Measurements from ENCODE around the gene MAPK14. TPM values are rescaled to one million over a fixed set of nuclear protein-coding genes. Genes with fewer than 3 reads are reported as not detected.

The MAPK14 gene
- total and polyA plus RNA-seq, 10 of the 15 experiments (the other 5 are each of a cell fraction or from before 2014, with no cell fraction given) = 12.5 to 59.5 (median 43.0) TPM

GRCh38 chr6:36076178-36077063 is 48.8 kb downstream of the MAPK14 start:
- Histone ChIP-seq H3K27me3 (replicated peaks in 1 of 2; ENCODE audit: control insufficient read depth in 2 of 2, insufficient read depth in 2 of 2, low read length in 1 of 2) (no peaks in the 10 kb centered on the region), H3K27ac (ENCODE audit: control insufficient read depth, insufficient read depth) (no peak overlapping the region), H3K4me2 (ENCODE audit: control insufficient read depth, insufficient read depth) (no peak overlapping the region), H3K4me3 (no peak overlapping the region), H4K20me1 (ENCODE audit: control insufficient read depth, insufficient read depth) (no peaks in the 10 kb centered on the region), H3K4me1 (ENCODE audit: control insufficient read depth, insufficient read depth, low read length) (no peaks in the 10 kb centered on the region), H3K79me2 (ENCODE audit: control insufficient read depth, insufficient read depth, low read length) (no peaks in the 10 kb centered on the region; the same call in 1 of the 2 replicates), H3K9ac (ENCODE audit: control insufficient read depth, insufficient read depth, low read length) (no peak overlapping the region), H3K9me3 (replicated peaks; ENCODE audit: control insufficient read depth, insufficient read depth, low read length) (peaks cover 2% of the 10 kb centered on the region; the same call in 2 of the 3 replicates), H3K36me3 (ENCODE audit: control insufficient read depth in 2 of 2, insufficient read depth in 2 of 2, low read length in 1 of 2) (peaks cover 0 to 9% of the 10 kb centered on the region in 2 experiments; a peak in 3 of 4 replicates), H2AFZ (ENCODE audit: control insufficient read depth, low read depth, low read length) (no peak overlapping the region)
- intact Hi-C loops (cut with micrococcal nuclease; ENCODE audit: unreplicated experiment) (no loop called here), in situ Hi-C loops (cut with MboI) (no loop called here)
- RAD21 ChIA-PET (ENCODE audit: unreplicated experiment) = interaction anchor here (1.8 kb wide), 1 partner anchor 10 kb away, joined by 3 read pairs; no protein-coding TSS in a partner anchor
- WGBS (ENCODE audit: insufficient coverage, insufficient replicate concordance, low lambda C conversion rate, missing lambda C conversion rate) = 96% methylated on average over 3 of the region's 3 CpGs
- DNase-seq (ENCODE audit: low read depth, low spot score) = no peak
- BruUV-seq (replicated peaks) = no TSS peak
- FAIRE-seq = no peak
- ATAC-seq = no peak
- CTCF ChIA-PET = interaction anchor here (1.0 to 4.9 kb wide), 4 partner anchors 18 to 283 kb away, joined by 3 to 33 read pairs (median 12); partner anchors contain the start of gene MAPK14
- SMC1A ChIA-PET (ENCODE audit: uncharacterized antibody, unreplicated experiment) = interaction anchor here (1.0 to 4.4 kb wide), 8 partner anchors 10 to 168 kb away, joined by 3 to 18 read pairs (median 4); partner anchors contain the start of gene MAPK14
- POLR2A ChIA-PET = interaction anchor here (0.5 to 1.0 kb wide), 2 partner anchors 18 to 151 kb away, joined by 3 to 4 read pairs; no protein-coding TSS in a partner anchor
- TF ChIP-seq RAD51 (IDR thresholded peaks at IDR 0.05) = no peak
- no peak for TF ChIP-seq YY1 (IDR thresholded peaks at IDR 0.05; ENCODE audit: low read depth, low read length)
- no peak for TF ChIP-seq CHD1 (IDR thresholded peaks at IDR 0.05; ENCODE audit: low read depth, low read length)
- no peak for TF ChIP-seq ZNF217 (IDR thresholded peaks at IDR 0.05)
- no peak for TF ChIP-seq CEBPB (IDR thresholded peaks at IDR 0.05; ENCODE audit: borderline replicate concordance in 1 of 2, low read depth in 2 of 2, low read length in 2 of 2)
- TF ChIP-seq ZNF207 (IDR thresholded peaks at IDR 0.05; ENCODE audit: borderline replicate concordance) = no peak
- no peak for TF ChIP-seq IRF5 (IDR thresholded peaks at IDR 0.05; ENCODE audit: borderline replicate concordance)
- TF ChIP-seq, protein P1, sequence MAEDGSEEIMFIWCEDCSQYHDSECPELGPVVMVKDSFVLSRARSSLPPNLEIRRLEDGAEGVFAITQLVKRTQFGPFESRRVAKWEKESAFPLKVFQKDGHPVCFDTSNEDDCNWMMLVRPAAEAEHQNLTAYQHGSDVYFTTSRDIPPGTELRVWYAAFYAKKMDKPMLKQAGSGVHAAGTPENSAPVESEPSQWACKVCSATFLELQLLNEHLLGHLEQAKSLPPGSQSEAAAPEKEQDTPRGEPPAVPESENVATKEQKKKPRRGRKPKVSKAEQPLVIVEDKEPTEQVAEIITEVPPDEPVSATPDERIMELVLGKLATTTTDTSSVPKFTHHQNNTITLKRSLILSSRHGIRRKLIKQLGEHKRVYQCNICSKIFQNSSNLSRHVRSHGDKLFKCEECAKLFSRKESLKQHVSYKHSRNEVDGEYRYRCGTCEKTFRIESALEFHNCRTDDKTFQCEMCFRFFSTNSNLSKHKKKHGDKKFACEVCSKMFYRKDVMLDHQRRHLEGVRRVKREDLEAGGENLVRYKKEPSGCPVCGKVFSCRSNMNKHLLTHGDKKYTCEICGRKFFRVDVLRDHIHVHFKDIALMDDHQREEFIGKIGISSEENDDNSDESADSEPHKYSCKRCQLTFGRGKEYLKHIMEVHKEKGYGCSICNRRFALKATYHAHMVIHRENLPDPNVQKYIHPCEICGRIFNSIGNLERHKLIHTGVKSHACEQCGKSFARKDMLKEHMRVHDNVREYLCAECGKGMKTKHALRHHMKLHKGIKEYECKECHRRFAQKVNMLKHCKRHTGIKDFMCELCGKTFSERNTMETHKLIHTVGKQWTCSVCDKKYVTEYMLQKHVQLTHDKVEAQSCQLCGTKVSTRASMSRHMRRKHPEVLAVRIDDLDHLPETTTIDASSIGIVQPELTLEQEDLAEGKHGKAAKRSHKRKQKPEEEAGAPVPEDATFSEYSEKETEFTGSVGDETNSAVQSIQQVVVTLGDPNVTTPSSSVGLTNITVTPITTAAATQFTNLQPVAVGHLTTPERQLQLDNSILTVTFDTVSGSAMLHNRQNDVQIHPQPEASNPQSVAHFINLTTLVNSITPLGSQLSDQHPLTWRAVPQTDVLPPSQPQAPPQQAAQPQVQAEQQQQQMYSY (CRISPR knock-in tag; IDR thresholded peaks at IDR 0.05) = no peak
- TF ChIP-seq PKNOX1 (IDR thresholded peaks at IDR 0.05) = no peak
- TF ChIP-seq SKIL (IDR thresholded peaks at IDR 0.05; ENCODE audit: low read depth, poor library complexity, severe bottlenecking) = no peak
- TF ChIP-seq, protein P2, sequence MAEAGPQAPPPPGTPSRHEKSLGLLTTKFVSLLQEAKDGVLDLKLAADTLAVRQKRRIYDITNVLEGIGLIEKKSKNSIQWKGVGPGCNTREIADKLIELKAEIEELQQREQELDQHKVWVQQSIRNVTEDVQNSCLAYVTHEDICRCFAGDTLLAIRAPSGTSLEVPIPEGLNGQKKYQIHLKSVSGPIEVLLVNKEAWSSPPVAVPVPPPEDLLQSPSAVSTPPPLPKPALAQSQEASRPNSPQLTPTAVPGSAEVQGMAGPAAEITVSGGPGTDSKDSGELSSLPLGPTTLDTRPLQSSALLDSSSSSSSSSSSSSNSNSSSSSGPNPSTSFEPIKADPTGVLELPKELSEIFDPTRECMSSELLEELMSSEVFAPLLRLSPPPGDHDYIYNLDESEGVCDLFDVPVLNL (IDR thresholded peaks at IDR 0.05; ENCODE audit: low read depth, low read length) = no peak
- TF ChIP-seq TCF12 (IDR thresholded peaks at IDR 0.05; ENCODE audit: low read depth, low read length) = no peak
